ENCODE results near the gene PAX6.

Gene PAX6

GRCh38 chr11:31822927-31823643, 12.0 kb upstream of the PAX6 start:
- DNase-seq (ENCODE audit: low read depth in 4 of 4, low spot score in 1 of 4), result no peak

GRCh38 chr11:31822175-31822926, 11.2 kb upstream of the PAX6 start:
- no peak for DNase-seq (ENCODE audit: low read depth in 4 of 4, low spot score in 1 of 4)

GRCh38 chr11:31821766-31822165, 10.6 kb upstream of the PAX6 start:
- no peak for DNase-seq (ENCODE audit: low read depth in 4 of 4, low spot score in 1 of 4)

- no peak for DNase-seq (ENCODE audit: low read depth in 4 of 4, low spot score in 1 of 4)
These were observed 10.2 kb upstream of the PAX6 start for GRCh38 chr11:31821235-31821764.

- DNase-seq (ENCODE audit: low read depth in 4 of 4, low spot score in 1 of 4), result no peak
These were observed 9.3 kb upstream of the PAX6 start for GRCh38 chr11:31820438-31820818.

GRCh38 chr11:31819621-31820437, 8.7 kb upstream of the PAX6 start:
- DNase-seq (ENCODE audit: low read depth in 4 of 4, low spot score in 1 of 4), result no peak

- no peak for DNase-seq (ENCODE audit: low read depth in 4 of 4, low spot score in 1 of 4)
These were observed 7.8 kb upstream of the PAX6 start for GRCh38 chr11:31818874-31819331.

GRCh38 chr11:31818425-31818755, 7.3 kb upstream of the PAX6 start:
- no peak for DNase-seq (ENCODE audit: low read depth in 4 of 4, low spot score in 1 of 4)

GRCh38 chr11:31817621-31818424, 6.7 kb upstream of the PAX6 start:
- no peak for DNase-seq (ENCODE audit: low read depth in 4 of 4, low spot score in 1 of 4)

- DNase-seq (ENCODE audit: low read depth in 4 of 4, low spot score in 1 of 4), result no peak
These were observed 6.0 kb upstream of the PAX6 start for GRCh38 chr11:31817054-31817620.

- no peak for DNase-seq (ENCODE audit: low read depth in 4 of 4, low spot score in 1 of 4)
These were observed 5.4 kb upstream of the PAX6 start for GRCh38 chr11:31816468-31817053.

- DNase-seq (ENCODE audit: low read depth in 4 of 4, low spot score in 1 of 4), result no peak
These were observed 4.8 kb upstream of the PAX6 start for GRCh38 chr11:31815711-31816467.

GRCh38 chr11:31814176-31814868, 3.2 kb upstream of the PAX6 start:
- DNase-seq (ENCODE audit: low read depth in 4 of 4, low spot score in 1 of 4), result no peak

- DNase-seq (ENCODE audit: low read depth in 4 of 4, low spot score in 1 of 4), result no peak
These were observed 2.5 kb upstream of the PAX6 start for GRCh38 chr11:31813391-31814175.

GRCh38 chr11:31812383-31813381, 1.6 kb upstream of the PAX6 start:
- DNase-seq (ENCODE audit: low read depth in 4 of 4, low spot score in 1 of 4), result no peak

- no peak for DNase-seq (ENCODE audit: low read depth in 4 of 4, low spot score in 1 of 4)
These were observed 1.0 kb downstream of the PAX6 start for GRCh38 chr11:31809857-31810778.

Data from stimulated activated CD4-positive, alpha-beta T cell treated with anti-CD3 and anti-CD28 coated beads, Interleukin-1b, Interleukin-23, amount 100 ng/mL, for 24 hours (primary cell).